Pancreas (tissue), 10 donors: ENCODE data around the gene IRF2. TPM values are rescaled to one million over a fixed set of nuclear protein-coding genes. Genes with fewer than 3 reads are reported as not detected.
"Not testable (repeated sequence)": the region's sequence is repeated elsewhere in the genome, so short reads cannot be mapped to it uniquely, and the experiment has no call there.

ENCODE experiments used
- ATAC-seq, 4 donors: fragments of 200-7000 bp; cut with Tn5 transposase; one replicate each; pipeline versions ENCODE4 v1.8.0 to v1.9.1; 2020; ENCODE audit warnings: mild to moderate bottlenecking in 4 of 4, moderate library complexity in 4 of 4
- DNase-seq, 6 donors: peaks; one replicate each; pipeline ENCODE4 v3.0.0-alpha.2; 2020
- FAIRE-seq: peaks from 2 replicates; lab custom pipeline; 2012; peaks lifted over from hg19 to GRCh38; lab: Jason Lieb, UNC
- H3K27ac ChIP-seq, 4 donors: fragments of 200-600 bp; sonication (generic); 1 replicate in 3 of 4; 2 replicates in 1 of 4; pipeline versions ENCODE4 v1.5.0 to v1.8.0; 2020
- H3K27me3 ChIP-seq, 4 donors: fragments of 200-600 bp; one replicate each; pipeline ENCODE4 v1.8.0; 2021
- H3K36me3 ChIP-seq, 3 donors: fragments of 200-600 bp; sonication (generic) in 1 of 3; one replicate each; pipeline versions ENCODE4 v1.5.0 to v1.8.0; 2020 to 2021
- H3K4me1 ChIP-seq, 3 donors: fragments of 200-600 bp; one replicate each; pipeline ENCODE4 v1.8.0; 2021
- H3K4me3 ChIP-seq, 4 donors: fragments of 200-600 bp; sonication (generic) in 2 of 4; one replicate each; pipeline versions ENCODE4 v1.5.0 to v1.8.0; 2020 to 2021
- H3K9me3 ChIP-seq, 4 donors: fragments of 200-600 bp; one replicate each; pipeline ENCODE4 v1.8.0; 2021
- CTCF ChIP-seq, 4 donors: fragments of 200-600 bp; sonication (generic) in 3 of 4; IDR thresholded peaks; one replicate each; pipeline versions ENCODE4 v1.5.0 to v1.8.0; 2021; ENCODE audit warnings: antibody characterized with exemption in 4 of 4
- WGBS, 2 donors: extraction: QIAGEN DNeasy Blood & Tissue Kit; methylation state at CpG; one replicate each; pipeline ENCODE4 v1.1.7; 2013; 5-methylcytosine and 5-hydroxymethylcytosine counted together
- intact Hi-C, 3 donors: fragments of 100-400 bp; cut with DNase I; formaldehyde crosslinking; loops; one replicate each; pipeline versions ENCODE4 v1.11.1 to v1.14.2; 2022
- polyA plus RNA-seq, 2 donors: library from polyadenylated mRNA; stranded (reverse); fragments of 200-250 nt; gene quantifications; one replicate each; pipeline ENCODE4 v1.2.3, GENCODE V29; 2013
- total RNA-seq, 6 donors: library from RNA; stranded (reverse); fragmentation: NEBNext Ultra II Directional in 4 of 6; extraction: Animal tissue kit (Norgen Biotek cat#: 25700) in 4 of 6; gene quantifications; one replicate each; pipeline versions ENCODE4 v1.2.1 to v1.2.4, GENCODE V29; 2021 to 2023
- donor health status: healthy with polysubstance abuse.
- donor health status: DM: no; HTN: no; CAD: no; lungs with moderate emphysema.
- donor health status: DM: no; HTN: no; CAD: no.
- donor health status: control.
- donor health status: control.
- donor health status: Bipolar disorder and iron deficiency.
- donor health status: DM: yes; HTN: yes; CAD: no.
- donor health status: DM: no; HTN: no; CAD: no.
- donor health status: DM: no; HTN: no; CAD: no.
- donor health status: DM: yes; HTN: yes; CAD: no.

The IRF2 gene
- total and polyA plus RNA-seq, 8 donors: 6.8 to 32.3 (median 12.3) TPM

GRCh38 chr4:184343502-184344177 is 130.7 kb downstream of the IRF2 start:
- intact Hi-C loops: no loop called here
- TF ChIP-seq CTCF (IDR thresholded peaks at IDR 0.05): no peak
- ATAC-seq: peak; percentile 42 to 77 (median 72)
- peak in 5 of 6 donors; percentile 57 to 81 (median 67) for DNase-seq
- H3K27ac ChIP-seq: peak overlapping the region; percentile 50 to 85 (median 70)
- H3K4me3 ChIP-seq: peak overlapping the region; percentile 26 to 57 (median 44)
- H3K9me3 ChIP-seq: no peaks in the 10 kb centered on the region
- peaks cover 17 to 41% (median 20%) of the 10 kb centered on the region in 3 donors for H3K4me1 ChIP-seq
- no peak for FAIRE-seq
- H3K36me3 ChIP-seq: no peaks in the 10 kb centered on the region
- H3K27me3 ChIP-seq: no peaks in the 10 kb centered on the region
- WGBS, 2 donors: 1 to 2% methylated on average over 19 of the region's 19 CpGs

GRCh38 chr4:184342857-184343237 is 131.5 kb downstream of the IRF2 start:
- ATAC-seq, intact Hi-C loops, DNase-seq: not testable (repeated sequence)

GRCh38 chr4:184342167-184342856 is 132.0 kb downstream of the IRF2 start:
- Histone ChIP-seq H3K27ac (peak overlapping the region in 1 of 4 donors; percentile 45), H3K4me3 (no peak overlapping the region)
- no peak for TF ChIP-seq CTCF (IDR thresholded peaks at IDR 0.05)

More at GRCh38 chr4:184342857-184343237, 131.5 kb downstream of the IRF2 start:
- not testable (repeated sequence) for FAIRE-seq, H3K27me3 ChIP-seq, H3K9me3 ChIP-seq, H3K36me3 ChIP-seq
- Histone ChIP-seq H3K4me1 (peaks cover 12 to 33% (median 14%) of the 10 kb centered on the region in 3 donors), H3K4me3 (peak overlapping the region in 2 of 4 donors; percentile 53 to 57), H3K27ac (peak overlapping the region in 2 of 4 donors; percentile 45 to 85)
- WGBS, 2 donors: 33 to 39% methylated on average over 1 of the region's 1 CpG

GRCh38 chr4:184339398-184340193 is 134.8 kb downstream of the IRF2 start:
- H3K36me3 ChIP-seq, H3K4me3 ChIP-seq, H3K9me3 ChIP-seq, H3K27me3 ChIP-seq, FAIRE-seq, intact Hi-C loops: not testable (repeated sequence)
- 88 to 90% methylated on average over 5 of the region's 5 CpGs for WGBS, 2 donors
- H3K27ac ChIP-seq: peak overlapping the region in 2 of 4 donors; percentile 26 to 34
- DNase-seq (peak in 3 of 6 donors; percentile 31 to 40 (median 38)), ATAC-seq (peak in 3 of 4 donors; percentile 17 to 50 (median 37))
- peaks cover 0 to 18% (median 5%) of the 10 kb centered on the region in 3 donors for H3K4me1 ChIP-seq

More at GRCh38 chr4:184342167-184342856, 132.0 kb downstream of the IRF2 start:
- intact Hi-C loops: no loop called here
- DNase-seq: no peak
- H3K4me1 ChIP-seq: peaks cover 7 to 28% (median 9%) of the 10 kb centered on the region in 3 donors
- no peaks in the 10 kb centered on the region for H3K36me3 ChIP-seq
- no peaks in the 10 kb centered on the region for H3K27me3 ChIP-seq
- WGBS, 2 donors: 92 to 95% methylated on average over 6 of the region's 6 CpGs
- no peak for ATAC-seq
- no peaks in the 10 kb centered on the region for H3K9me3 ChIP-seq
- no peak for FAIRE-seq

- no peak for TF ChIP-seq CTCF (IDR thresholded peaks at IDR 0.05)
- no peaks in the 10 kb centered on the region for H3K27me3 ChIP-seq
- no peak for FAIRE-seq
- 0 to 52% methylated on average over 1 of the region's 1 CpG for WGBS, 2 donors
- H3K9me3 ChIP-seq: no peaks in the 10 kb centered on the region
- ATAC-seq: no peak
- peaks cover 0 to 12% (median 0%) of the 10 kb centered on the region in 3 donors for H3K4me1 ChIP-seq
- H3K36me3 ChIP-seq: no peaks in the 10 kb centered on the region
- H3K4me3 ChIP-seq: no peak overlapping the region
- intact Hi-C loops: no loop called here
- DNase-seq: no peak
- H3K27ac ChIP-seq: no peak overlapping the region
Measured at GRCh38 chr4:184337907-184338306, 136.4 kb downstream of the IRF2 start.

Other genes starting within 250 kb of the IRF2 start
- 10 to 100 TPM in 1 of 6 donors, 1 to 10 TPM in 5; 3.6 to 13.6 (median 6.3) TPM for gene CASP3, start 174.9 kb upstream of the IRF2 start, total RNA-seq
- 1 to 10 TPM; 4.8 to 8.1 TPM for gene CASP3, start 174.9 kb upstream of the IRF2 start, polyA plus RNA-seq
- gene PRIMPOL, start 175.2 kb upstream of the IRF2 start, total RNA-seq: 10 to 100 TPM in 1 of 6 donors, 1 to 10 TPM in 5; 3.3 to 10.2 (median 6.0) TPM
- gene PRIMPOL, start 175.2 kb upstream of the IRF2 start, polyA plus RNA-seq: 10 to 100 TPM; 20.0 to 22.8 TPM